Mammary microvascular endothelial cell (primary cell): Measurements from ENCODE around the gene TTF2. TPM values are rescaled to one million over a fixed set of nuclear protein-coding genes. Genes with fewer than 3 reads are reported as not detected.

Experiments used
- total RNA-seq: library from RNA; depleted of rRNA; stranded (reverse); fragments of >200 nt; gene quantifications from 2 replicates; pipeline ENCODE4 v1.2.3, GENCODE V29; 2015

Gene TTF2
- total RNA-seq, result 23.1 and 24.8 TPM in 2 replicates

GRCh38 chr1:117059678-117060440, at the start of gene TTF2:
TTF2 (plus strand) TSS chr1:117060326; CDS start chr1:117060347, 21 bp downstream.

GRCh38 chr1:117121589-117122329, 61.6 kb downstream of the TTF2 start, which contains the start of gene TRIM45:
TRIM45 (minus strand) TSS chr1:117121749; CDS start chr1:117121201, 548 bp downstream.

Other genes with a start within 250 kb of the TTF2 start
- gene PTGFRN, start 150.4 kb upstream of the TTF2 start, total RNA-seq, result 9.0 and 13.8 TPM in 2 replicates
- 0.10 TPM in 1 of 2 replicates, not detected in the other for gene CD101, start 58.6 kb upstream of the TTF2 start, total RNA-seq
- gene TRIM45, start 61.4 kb downstream of the TTF2 start, total RNA-seq, result 0.27 and 2.1 TPM in 2 replicates
- gene VTCN1, start 150.6 kb downstream of the TTF2 start, total RNA-seq, result not detected in 2 replicates